Osteocyte (in vitro differentiated cells): Measurements from ENCODE around the gene PCDHGA2. TPM values are rescaled to one million over a fixed set of nuclear protein-coding genes. Genes with fewer than 3 reads are reported as not detected.
"Not testable (repeated sequence)": the region's sequence is repeated elsewhere in the genome, so short reads cannot be mapped to it uniquely, and the experiment has no call there.

ENCODE experiments used
- DNase-seq: peaks from one replicate; pipeline ENCODE4 v3.0.0; 2021; ENCODE audit warnings: mixed read lengths; ENCODE audit not compliant: unreplicated experiment; ENCODE audit errors: extremely low spot score
- H3K27ac Mint-ChIP-seq: one replicate; pipeline ENCODE4 v1.8.0; 2021; ENCODE audit warnings: mild to moderate bottlenecking, mixed read lengths; ENCODE audit not compliant: unreplicated experiment
- H3K27me3 Mint-ChIP-seq: one replicate; pipeline ENCODE4 v1.8.0; 2021; ENCODE audit warnings: mixed read lengths; ENCODE audit not compliant: unreplicated experiment
- H3K36me3 Mint-ChIP-seq: one replicate; pipeline ENCODE4 v1.8.0; 2021; ENCODE audit warnings: mixed read lengths; ENCODE audit not compliant: unreplicated experiment
- H3K4me1 Mint-ChIP-seq: one replicate; pipeline ENCODE4 v1.8.0; 2021; ENCODE audit warnings: mixed read lengths; ENCODE audit not compliant: unreplicated experiment
- H3K4me3 Mint-ChIP-seq: one replicate; pipeline ENCODE4 v1.8.0; 2021; ENCODE audit warnings: mild to moderate bottlenecking, moderate library complexity, mixed read lengths; ENCODE audit not compliant: unreplicated experiment
- H3K9me3 Mint-ChIP-seq: one replicate; pipeline ENCODE4 v1.8.0; 2021; ENCODE audit warnings: mixed read lengths; ENCODE audit not compliant: unreplicated experiment
- total RNA-seq: library from RNA; stranded (reverse); gene quantifications from 2 replicates; pipeline ENCODE4 v1.2.1, GENCODE V29; 2021
- TF ChIP-seq, protein P1 (sequence below): fragments of 200-600 bp; sonication (generic); IDR thresholded peaks from 2 replicates; pipeline ENCODE4 v1.5.0; 2021; ENCODE audit warnings: antibody characterized with exemption, mild to moderate bottlenecking, moderate library complexity

The PCDHGA2 gene
- total RNA-seq, 1 donor from 2014 or later, result not detected

DNA sequence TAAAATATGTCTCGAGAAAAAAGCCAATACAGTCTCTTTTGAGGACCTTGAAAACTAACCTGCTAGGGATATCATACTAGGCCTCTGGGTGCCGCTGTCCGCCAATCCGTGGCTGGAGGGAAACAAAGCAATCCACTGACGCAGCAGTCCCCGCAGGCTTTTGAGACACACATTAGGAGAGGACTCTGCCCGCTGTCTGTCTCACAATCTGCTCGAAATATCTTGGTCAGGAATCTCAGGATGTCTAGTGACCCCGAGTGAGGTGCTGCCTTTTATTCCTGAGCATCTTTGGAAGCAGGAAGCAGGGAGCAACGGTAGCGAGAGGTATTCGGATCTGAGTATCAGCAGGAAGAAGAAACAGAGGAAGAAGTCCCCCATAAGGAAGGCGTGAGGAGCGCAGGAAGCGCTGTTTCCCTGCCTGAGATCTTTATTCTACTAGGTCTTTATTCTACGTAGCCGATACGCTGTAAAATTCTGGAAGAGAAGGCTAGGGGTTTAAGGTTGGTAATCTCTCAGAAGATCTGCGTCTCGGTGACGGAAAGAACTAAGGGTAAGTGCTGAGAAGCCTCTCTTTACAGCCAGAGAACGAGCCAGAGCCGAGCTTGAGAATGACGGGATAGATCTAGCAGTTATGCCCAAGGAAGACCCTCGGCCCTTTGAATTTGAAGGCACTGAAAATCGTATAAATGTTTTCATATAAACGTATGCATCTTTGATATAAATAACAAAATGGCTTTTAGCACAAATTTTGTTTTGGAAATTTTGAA is 12.3 kb upstream of the PCDHGA2 start:
- no peak for DNase-seq
- H3K9me3 Mint-ChIP-seq, result peaks cover 29% of the 10 kb centered on the region
- H3K4me1 Mint-ChIP-seq, result no peaks in the 10 kb centered on the region
- H3K27ac Mint-ChIP-seq, result no peak overlapping the region
- TF ChIP-seq, protein P1, sequence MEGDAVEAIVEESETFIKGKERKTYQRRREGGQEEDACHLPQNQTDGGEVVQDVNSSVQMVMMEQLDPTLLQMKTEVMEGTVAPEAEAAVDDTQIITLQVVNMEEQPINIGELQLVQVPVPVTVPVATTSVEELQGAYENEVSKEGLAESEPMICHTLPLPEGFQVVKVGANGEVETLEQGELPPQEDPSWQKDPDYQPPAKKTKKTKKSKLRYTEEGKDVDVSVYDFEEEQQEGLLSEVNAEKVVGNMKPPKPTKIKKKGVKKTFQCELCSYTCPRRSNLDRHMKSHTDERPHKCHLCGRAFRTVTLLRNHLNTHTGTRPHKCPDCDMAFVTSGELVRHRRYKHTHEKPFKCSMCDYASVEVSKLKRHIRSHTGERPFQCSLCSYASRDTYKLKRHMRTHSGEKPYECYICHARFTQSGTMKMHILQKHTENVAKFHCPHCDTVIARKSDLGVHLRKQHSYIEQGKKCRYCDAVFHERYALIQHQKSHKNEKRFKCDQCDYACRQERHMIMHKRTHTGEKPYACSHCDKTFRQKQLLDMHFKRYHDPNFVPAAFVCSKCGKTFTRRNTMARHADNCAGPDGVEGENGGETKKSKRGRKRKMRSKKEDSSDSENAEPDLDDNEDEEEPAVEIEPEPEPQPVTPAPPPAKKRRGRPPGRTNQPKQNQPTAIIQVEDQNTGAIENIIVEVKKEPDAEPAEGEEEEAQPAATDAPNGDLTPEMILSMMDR, result peak; percentile 13
- peaks cover 6% of the 10 kb centered on the region for H3K36me3 Mint-ChIP-seq
- H3K4me3 Mint-ChIP-seq, result no peak overlapping the region
- no peaks in the 10 kb centered on the region for H3K27me3 Mint-ChIP-seq

- Mint-ChIP-seq H3K4me1 (no peaks in the 10 kb centered on the region), H3K27me3 (no peaks in the 10 kb centered on the region), H3K27ac (no peak overlapping the region), H3K36me3 (no peaks in the 10 kb centered on the region), H3K4me3 (no peak overlapping the region), H3K9me3 (peaks cover 25% of the 10 kb centered on the region)
- DNase-seq, result no peak
- TF ChIP-seq, protein P1, result no peak
Measured at GRCh38 chr5:141328231-141328630, 10.3 kb upstream of the PCDHGA2 start.

DNA sequence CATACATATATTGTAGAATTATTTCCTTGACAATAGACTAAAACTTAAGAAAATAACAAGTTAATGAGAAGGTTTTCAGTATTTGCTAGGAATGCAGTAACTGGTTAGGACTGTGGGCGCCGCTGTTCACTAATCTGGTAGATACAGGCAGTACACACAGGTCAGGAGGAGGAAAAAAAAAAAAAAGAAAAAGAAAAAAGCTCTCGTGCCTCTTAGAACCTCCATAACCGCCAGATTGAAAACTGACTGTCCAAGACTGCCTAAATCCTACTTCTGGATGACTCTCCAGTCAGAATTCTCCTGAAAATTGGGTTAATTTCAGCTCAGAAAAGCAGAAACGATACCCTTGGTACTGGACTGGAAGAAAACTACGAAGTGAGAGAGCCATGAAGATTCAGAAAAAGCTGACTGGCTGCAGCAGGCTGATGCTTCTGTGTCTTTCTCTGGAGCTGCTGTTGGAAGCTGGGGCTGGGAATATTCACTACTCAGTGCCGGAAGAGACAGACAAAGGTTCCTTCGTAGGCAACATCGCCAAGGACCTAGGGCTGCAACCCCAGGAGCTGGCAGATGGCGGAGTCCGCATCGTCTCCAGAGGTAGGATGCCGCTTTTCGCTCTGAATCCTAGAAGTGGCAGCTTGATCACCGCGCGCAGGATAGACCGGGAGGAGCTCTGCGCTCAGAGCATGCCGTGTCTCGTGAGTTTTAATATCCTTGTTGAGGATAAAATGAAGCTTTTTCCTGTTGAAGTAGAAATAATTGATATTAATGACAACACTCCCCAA is 8.1 kb upstream of the PCDHGA2 start, which contains the start of gene PCDHGA1:
PCDHGA1 (plus strand) TSS at position 216 of the 782 bp plus-strand sequence.
- Mint-ChIP-seq H3K27me3 (peaks cover 1% of the 10 kb centered on the region), H3K27ac (no peak within 1 kb of the TSS), H3K4me1 (no peaks in the 10 kb centered on the region), H3K36me3 (no peaks in the 10 kb centered on the region), H3K4me3 (no peak within 1 kb of the TSS), H3K9me3 (peaks cover 30% of the 10 kb centered on the region)
- TF ChIP-seq, protein P1, result no peak
- no peak for DNase-seq

GRCh38 chr5:141332571-141332970 is 6.0 kb upstream of the PCDHGA2 start:
- H3K36me3 Mint-ChIP-seq, DNase-seq, H3K4me1 Mint-ChIP-seq, H3K27me3 Mint-ChIP-seq, H3K27ac Mint-ChIP-seq, H3K4me3 Mint-ChIP-seq: not testable (repeated sequence)
- H3K9me3 Mint-ChIP-seq, result peaks cover 42% of the 10 kb centered on the region

GRCh38 chr5:141340781-141341354 is 2.3 kb downstream of the PCDHGA2 start:
- H3K4me1 Mint-ChIP-seq, DNase-seq, H3K4me3 Mint-ChIP-seq, H3K27ac Mint-ChIP-seq, H3K27me3 Mint-ChIP-seq, H3K36me3 Mint-ChIP-seq: not testable (repeated sequence)
- H3K9me3 Mint-ChIP-seq, result peaks cover 44% of the 10 kb centered on the region

GRCh38 chr5:141342773-141343172 is 4.2 kb downstream of the PCDHGA2 start:
- TF ChIP-seq, protein P1, result no peak
- H3K4me3 Mint-ChIP-seq, result no peak overlapping the region
- no peaks in the 10 kb centered on the region for H3K4me1 Mint-ChIP-seq
- H3K27me3 Mint-ChIP-seq, result no peaks in the 10 kb centered on the region
- no peak overlapping the region for H3K27ac Mint-ChIP-seq
- no peak for DNase-seq
- H3K9me3 Mint-ChIP-seq, result peaks cover 38% of the 10 kb centered on the region
- no peaks in the 10 kb centered on the region for H3K36me3 Mint-ChIP-seq
